WERI-Rb-1 (cell line): ENCODE measurements around the gene MYEOV.

ENCODE experiments used
- DNase-seq: peaks from one replicate; pipeline ENCODE4 v3.0.0-alpha.2; 2020
- H3K27ac ChIP-seq: fragments of 250-450 bp; sonication (Bioruptor Pico); 2 replicates; pipeline ENCODE4 v1.5.1; 2020; ENCODE audit warnings: mild to moderate bottlenecking, moderate library complexity
- H3K27me3 ChIP-seq: fragments of 250-450 bp; sonication (Bioruptor Pico); 2 replicates; pipeline ENCODE4 v1.5.1; 2021; ENCODE audit warnings: mild to moderate bottlenecking, low read depth, moderate library complexity; ENCODE audit not compliant: insufficient read depth, severe bottlenecking
- H3K36me3 ChIP-seq: fragments of 250-450 bp; sonication (Bioruptor Pico); 2 replicates; pipeline ENCODE4 v1.5.1; 2020; ENCODE audit warnings: mild to moderate bottlenecking, moderate library complexity
- H3K4me3 ChIP-seq: 2 replicates; pipeline ENCODE4 v1.5.1; 2011; ENCODE audit warnings: low read depth, mild to moderate bottlenecking, control low read depth, low read length
- H3K9me3 ChIP-seq: fragments of 250-450 bp; sonication (Bioruptor Pico); 2 replicates; pipeline ENCODE4 v1.5.1; 2021; ENCODE audit warnings: mild to moderate bottlenecking, moderate library complexity; ENCODE audit not compliant: severe bottlenecking
- TF ChIP-seq, protein P1 (sequence below): IDR thresholded peaks from 2 replicates; pipeline ENCODE4 v1.5.1; 2011; ENCODE audit warnings: low read depth, mild to moderate bottlenecking, control low read depth, inconsistent platforms, low read length

The MYEOV gene

GRCh38 chr11:69308936-69309615 is 15.1 kb downstream of the MYEOV start:
- DNase-seq: no peak
- Histone ChIP-seq H3K9me3 (peaks cover 3% of the 10 kb centered on the region), H3K27ac (no peak overlapping the region), H3K27me3 (peaks cover 86% of the 10 kb centered on the region), H3K4me3 (no peak overlapping the region), H3K36me3 (no peaks in the 10 kb centered on the region)
- TF ChIP-seq, protein P1, sequence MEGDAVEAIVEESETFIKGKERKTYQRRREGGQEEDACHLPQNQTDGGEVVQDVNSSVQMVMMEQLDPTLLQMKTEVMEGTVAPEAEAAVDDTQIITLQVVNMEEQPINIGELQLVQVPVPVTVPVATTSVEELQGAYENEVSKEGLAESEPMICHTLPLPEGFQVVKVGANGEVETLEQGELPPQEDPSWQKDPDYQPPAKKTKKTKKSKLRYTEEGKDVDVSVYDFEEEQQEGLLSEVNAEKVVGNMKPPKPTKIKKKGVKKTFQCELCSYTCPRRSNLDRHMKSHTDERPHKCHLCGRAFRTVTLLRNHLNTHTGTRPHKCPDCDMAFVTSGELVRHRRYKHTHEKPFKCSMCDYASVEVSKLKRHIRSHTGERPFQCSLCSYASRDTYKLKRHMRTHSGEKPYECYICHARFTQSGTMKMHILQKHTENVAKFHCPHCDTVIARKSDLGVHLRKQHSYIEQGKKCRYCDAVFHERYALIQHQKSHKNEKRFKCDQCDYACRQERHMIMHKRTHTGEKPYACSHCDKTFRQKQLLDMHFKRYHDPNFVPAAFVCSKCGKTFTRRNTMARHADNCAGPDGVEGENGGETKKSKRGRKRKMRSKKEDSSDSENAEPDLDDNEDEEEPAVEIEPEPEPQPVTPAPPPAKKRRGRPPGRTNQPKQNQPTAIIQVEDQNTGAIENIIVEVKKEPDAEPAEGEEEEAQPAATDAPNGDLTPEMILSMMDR: no peak

- H3K27me3 ChIP-seq: peaks cover 86% of the 10 kb centered on the region
- H3K27ac ChIP-seq: no peak overlapping the region
- DNase-seq: no peak
- H3K9me3 ChIP-seq: peaks cover 4% of the 10 kb centered on the region
- no peaks in the 10 kb centered on the region for H3K36me3 ChIP-seq
- TF ChIP-seq, protein P1: no peak
- no peak overlapping the region for H3K4me3 ChIP-seq
Observed at GRCh38 chr11:69309631-69310280, 15.8 kb downstream of the MYEOV start.

- TF ChIP-seq, protein P1: no peak
Observed at GRCh38 chr11:69310351-69310750, 16.4 kb downstream of the MYEOV start.

DNA sequence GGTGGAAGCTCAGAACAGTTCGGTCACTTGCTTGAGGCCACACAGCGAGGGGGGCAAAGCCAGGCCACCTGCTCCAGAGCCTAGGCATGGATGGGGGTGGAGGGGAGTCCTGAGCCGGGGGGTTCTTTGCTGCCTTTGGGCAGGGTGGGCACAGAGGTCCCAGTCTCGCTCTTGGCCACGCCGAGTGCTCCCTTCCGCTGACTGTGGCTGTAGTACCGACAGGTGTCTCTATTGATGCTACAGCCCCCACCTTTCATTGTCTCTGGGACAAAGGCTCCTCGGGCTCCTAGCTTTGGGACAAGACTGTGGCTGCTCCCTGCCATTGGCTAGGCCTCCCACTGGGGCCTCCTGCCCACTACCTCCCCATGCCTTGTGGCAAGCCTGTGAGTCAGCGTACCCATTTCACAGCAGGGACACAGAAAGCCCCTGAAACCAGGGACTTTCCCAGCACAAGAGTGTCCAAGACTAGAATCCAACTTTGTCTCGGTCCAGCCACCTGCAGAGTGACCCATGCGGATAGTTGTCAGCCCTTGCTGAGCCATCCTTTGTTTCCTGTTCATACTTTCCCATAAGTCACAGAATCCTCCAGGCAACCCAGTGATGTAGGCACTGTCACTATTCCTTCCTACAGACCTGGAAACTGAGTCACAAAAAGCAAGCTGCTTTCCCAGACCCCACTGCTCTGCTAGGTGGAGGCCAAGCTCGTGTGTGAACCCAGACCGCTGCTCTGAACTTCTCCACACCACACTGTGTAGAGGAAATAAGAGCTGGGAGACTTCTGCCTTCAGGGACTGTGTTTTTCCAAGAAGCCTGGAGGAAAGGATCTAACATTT is 17.2 kb downstream of the MYEOV start:
- Histone ChIP-seq H3K36me3 (no peaks in the 10 kb centered on the region), H3K4me3 (no peak overlapping the region), H3K27ac (no peak overlapping the region), H3K27me3 (peaks cover 81% of the 10 kb centered on the region), H3K9me3 (peaks cover 2% of the 10 kb centered on the region)
- DNase-seq: no peak
- TF ChIP-seq, protein P1: no peak

More at GRCh38 chr11:69310351-69310750, 16.4 kb downstream of the MYEOV start:
- H3K9me3 ChIP-seq: peaks cover 2% of the 10 kb centered on the region
- H3K4me3 ChIP-seq: no peak overlapping the region
- no peak for DNase-seq
- no peak overlapping the region for H3K27ac ChIP-seq
- peaks cover 81% of the 10 kb centered on the region for H3K27me3 ChIP-seq
- H3K36me3 ChIP-seq: no peaks in the 10 kb centered on the region

- peaks cover 81% of the 10 kb centered on the region for H3K27me3 ChIP-seq
- H3K36me3 ChIP-seq: no peaks in the 10 kb centered on the region
- H3K27ac ChIP-seq: no peak overlapping the region
- TF ChIP-seq, protein P1: no peak
- H3K9me3 ChIP-seq: peaks cover 2% of the 10 kb centered on the region
- no peak overlapping the region for H3K4me3 ChIP-seq
- no peak for DNase-seq
Observed at GRCh38 chr11:69311767-69312385, 17.9 kb downstream of the MYEOV start.
